Sigmoid colon (tissue), 7 donors: Measurements from ENCODE around the gene TNS1. TPM values are rescaled to one million over a fixed set of nuclear protein-coding genes. Genes with fewer than 3 reads are reported as not detected.

Source experiments
- DNase-seq: peaks from one replicate; pipeline ENCODE4 v3.0.0-alpha.2; 2019
- H3K27ac ChIP-seq, 4 donors: fragments of 200-600 bp; sonication (generic); one replicate each; pipeline ENCODE4 v1.5.1; 2016 to 2019; ENCODE audit warnings: mild to moderate bottlenecking in 1 of 4
- H3K27me3 ChIP-seq, 3 donors: fragments of 200-600 bp; sonication (generic); one replicate each; pipeline ENCODE4 v1.5.1; 2019; ENCODE audit warnings: mild to moderate bottlenecking in 1 of 3
- H3K36me3 ChIP-seq, 4 donors: fragments of 200-600 bp; sonication (generic); one replicate each; pipeline ENCODE4 v1.5.1; 2016 to 2019
- H3K4me1 ChIP-seq, 4 donors: fragments of 200-600 bp; sonication (generic); one replicate each; pipeline ENCODE4 v1.5.1; 2017 to 2019
- H3K4me3 ChIP-seq, 4 donors: fragments of 200-600 bp; sonication (generic); one replicate each; pipeline ENCODE4 v1.5.1; 2017 to 2019; ENCODE audit warnings: mild to moderate bottlenecking in 2 of 4, moderate library complexity in 1 of 4
- H3K9me3 ChIP-seq, 4 donors: fragments of 200-600 bp in 3 of 4; sonication (generic) in 3 of 4; one replicate each; pipeline versions ENCODE4 v1.5.1 to v1.6.1; 2013 to 2019
- CTCF ChIP-seq, 4 experiments: fragments of 450-650 bp in 3 of 4; fragments of 200-600 bp in 1 of 4; IDR thresholded peaks; one replicate each; pipeline ENCODE4 v1.5.1; 2016 to 2019; ENCODE audit warnings: antibody characterized with exemption in 4 of 4, mild to moderate bottlenecking in 3 of 4, moderate library complexity in 2 of 4
- EP300 ChIP-seq, 4 donors: sonication (generic); formaldehyde crosslinking; IDR thresholded peaks; one replicate each; pipeline ENCODE4 v1.6.1; 2017; ENCODE audit warnings: antibody characterized with exemption in 4 of 4
- POLR2A ChIP-seq, 2 donors: fragments of 450-650 bp; IDR thresholded peaks; one replicate each; pipeline ENCODE4 v1.6.1; 2016; ENCODE audit warnings: antibody characterized with exemption in 2 of 2, mild to moderate bottlenecking in 2 of 2, moderate library complexity in 2 of 2
- POLR2AphosphoS5 ChIP-seq, 4 donors: sonication (generic); formaldehyde crosslinking; IDR thresholded peaks; one replicate each; pipeline ENCODE4 v1.6.1; 2017; ENCODE audit warnings: antibody characterized with exemption in 4 of 4
- WGBS, 2 donors: extraction: QIAGEN DNeasy Blood & Tissue Kit; methylation state at CpG; one replicate each; pipeline ENCODE4 v1.1.7; 2013; 5-methylcytosine and 5-hydroxymethylcytosine counted together
- intact Hi-C: fragments of 100-400 bp; cut with DNase I; formaldehyde crosslinking; loops from one replicate; pipeline ENCODE4 v1.15.1; 2023
- polyA plus RNA-seq, 3 donors: library from polyadenylated mRNA; stranded (reverse); fragments of 200-250 nt; gene quantifications; one replicate each; pipeline ENCODE4 v1.2.3, GENCODE V29; 2013
- total RNA-seq, 4 donors: library from RNA; depleted of rRNA; stranded (reverse); fragments of >200 nt; gene quantifications; one replicate each; pipeline ENCODE4 v1.1.0, GENCODE V29; 2016
- donor health status: healthy with polysubstance abuse.
- donor health status: Bipolar disorder and iron deficiency.
- donor health status: healthy.

The TNS1 gene
- total and polyA plus RNA-seq, 7 donors: 3.7 to 1,607 (median 444) TPM

- Histone ChIP-seq H3K27me3 (no peaks in the 10 kb centered on the region), H3K36me3 (peaks cover 0 to 19% (median 4%) of the 10 kb centered on the region in 4 donors), H3K27ac (peak overlapping the region; percentile 94 to 98 (median 98)), H3K9me3 (no peaks in the 10 kb centered on the region), H3K4me1 (peaks cover 0 to 100% (median 100%) of the 10 kb centered on the region in 4 donors), H3K4me3 (peak overlapping the region in 2 of 4 donors; percentile 18 to 19)
- DNase-seq: peak; percentile 71
- TF ChIP-seq POLR2A (IDR thresholded peaks at IDR 0.05) (no peak), POLR2AphosphoS5 (IDR thresholded peaks at IDR 0.05) (peak in 2 of 4 donors; percentile 21 to 32), EP300 (IDR thresholded peaks at IDR 0.05) (peak in 1 of 4 donors; percentile 26)
- intact Hi-C loops: no loop called here
- 74 to 90% methylated on average over 25 of the region's 25 CpGs for WGBS, 2 donors
Observed at GRCh38 chr2:217912098-217913024, 90.4 kb downstream of the TNS1 start.

DNA sequence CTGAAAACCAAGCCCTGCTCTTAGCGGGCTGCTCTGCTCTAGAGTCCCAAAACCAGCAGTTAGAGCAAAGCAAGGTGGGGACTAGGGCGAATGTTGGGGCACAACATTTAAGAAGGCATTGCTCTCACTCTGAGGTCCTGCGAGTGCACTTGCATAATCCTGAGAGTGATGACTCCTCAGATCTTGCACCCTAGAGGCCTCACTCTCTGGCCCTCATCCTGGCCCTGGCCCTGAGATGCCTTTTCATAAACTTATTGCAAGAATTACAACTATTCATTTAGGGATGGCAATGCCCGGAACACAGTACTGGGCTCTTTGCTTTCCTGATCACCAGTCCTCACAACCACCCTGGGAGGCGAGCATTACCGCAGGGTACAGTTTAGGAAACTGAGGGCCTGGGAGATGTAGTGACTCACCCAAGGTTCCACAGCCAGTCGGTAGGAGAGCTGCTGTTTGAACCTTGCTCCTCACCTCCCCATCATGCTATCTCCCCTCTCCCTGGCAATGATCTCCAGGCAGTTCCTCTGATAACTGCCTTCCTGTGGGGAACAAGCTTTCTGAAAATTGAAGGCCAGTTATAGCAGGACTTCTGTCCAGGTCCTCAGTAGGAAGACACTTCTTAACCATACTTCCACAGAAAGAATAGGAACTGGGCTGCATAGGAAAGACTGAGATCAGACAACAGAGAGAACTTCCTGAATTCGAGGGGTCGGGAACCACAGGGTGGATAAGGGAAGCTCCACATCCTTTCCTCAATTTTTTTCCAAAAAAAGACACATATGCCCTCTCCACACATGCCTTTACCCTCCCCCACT lies 91.3 kb downstream of the TNS1 start:
- TF ChIP-seq CTCF (IDR thresholded peaks at IDR 0.05): no peak
- peak in 2 of 4 donors; percentile 22 to 33 for TF ChIP-seq POLR2AphosphoS5 (IDR thresholded peaks at IDR 0.05)
- WGBS, 2 donors: 78 to 84% methylated on average over 9 of the region's 9 CpGs
- no peaks in the 10 kb centered on the region for H3K27me3 ChIP-seq
- peak overlapping the region in 1 of 4 donors; percentile 19 for H3K4me3 ChIP-seq
- peaks cover 0 to 100% (median 100%) of the 10 kb centered on the region in 4 donors for H3K4me1 ChIP-seq
- H3K9me3 ChIP-seq: no peaks in the 10 kb centered on the region
- peaks cover 0 to 19% (median 6%) of the 10 kb centered on the region in 4 donors for H3K36me3 ChIP-seq
- intact Hi-C loops: no loop called here
- peak overlapping the region; percentile 94 to 98 (median 98) for H3K27ac ChIP-seq
- DNase-seq: peak; percentile 87

DNA sequence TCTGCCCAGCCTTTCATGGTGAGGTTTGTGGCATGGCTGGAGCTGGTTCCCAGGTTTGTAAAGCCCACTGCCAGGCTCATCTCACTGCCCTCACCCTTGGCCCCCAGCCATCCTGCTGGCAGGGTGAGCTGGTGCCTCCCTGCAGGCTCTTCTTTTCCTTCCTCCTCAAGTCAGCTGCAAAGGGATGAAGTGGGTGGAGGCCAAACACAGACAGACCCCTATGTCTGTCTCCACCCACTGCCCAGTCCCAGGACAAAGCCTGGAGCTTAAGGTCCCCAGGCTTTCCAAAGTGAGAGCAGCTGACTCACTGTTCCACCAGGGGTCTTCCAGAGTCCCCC lies 92.0 kb downstream of the TNS1 start:
- TF ChIP-seq POLR2A (IDR thresholded peaks at IDR 0.05): no peak
- no peak for TF ChIP-seq CTCF (IDR thresholded peaks at IDR 0.05)
- TF ChIP-seq POLR2AphosphoS5 (IDR thresholded peaks at IDR 0.05): no peak
- TF ChIP-seq EP300 (IDR thresholded peaks at IDR 0.05): no peak
- no peaks in the 10 kb centered on the region for H3K27me3 ChIP-seq
- peaks cover 0 to 100% (median 100%) of the 10 kb centered on the region in 4 donors for H3K4me1 ChIP-seq
- DNase-seq: peak; percentile 80
- intact Hi-C loops: no loop called here
- H3K27ac ChIP-seq: peak overlapping the region; percentile 94 to 98 (median 98)
- H3K36me3 ChIP-seq: peaks cover 0 to 19% (median 7%) of the 10 kb centered on the region in 4 donors
- no peaks in the 10 kb centered on the region for H3K9me3 ChIP-seq
- H3K4me3 ChIP-seq: no peak overlapping the region

DNA sequence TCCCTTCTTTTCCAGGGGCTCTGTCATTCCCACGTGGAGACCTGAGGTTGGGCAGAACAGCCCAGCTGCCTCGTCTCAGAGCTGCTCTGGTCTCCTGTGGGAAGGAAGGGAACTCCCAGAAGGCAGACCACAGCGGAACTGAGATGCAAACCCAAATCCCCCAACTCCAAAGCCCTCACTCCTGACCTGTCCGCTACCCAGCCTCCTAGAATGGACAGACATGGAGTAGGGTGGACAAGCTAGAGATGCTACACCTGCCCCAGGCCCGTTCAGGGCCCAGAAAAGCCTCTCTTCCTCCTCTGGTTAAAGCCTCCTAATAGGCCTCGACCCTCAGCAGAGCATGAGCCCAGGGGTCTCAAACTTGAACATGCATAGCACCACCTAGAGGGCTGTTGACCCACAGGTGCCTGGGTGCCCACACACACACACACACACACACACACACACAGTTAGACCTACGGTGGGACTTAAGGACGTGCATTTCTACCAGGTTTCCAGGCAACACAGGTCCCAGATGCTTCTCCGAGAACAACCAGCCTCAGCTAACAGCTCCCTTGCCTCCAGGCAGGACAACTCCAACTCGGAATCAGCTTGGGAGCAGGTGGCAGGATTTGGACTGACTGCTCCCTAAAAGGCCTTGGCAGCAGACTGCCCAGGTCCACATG lies 93.5 kb downstream of the TNS1 start:
- no peaks in the 10 kb centered on the region for H3K27me3 ChIP-seq
- peak overlapping the region in 1 of 4 donors; percentile 0 for H3K4me3 ChIP-seq
- no peaks in the 10 kb centered on the region for H3K9me3 ChIP-seq
- TF ChIP-seq CTCF (IDR thresholded peaks at IDR 0.05): no peak
- no peak for TF ChIP-seq EP300 (IDR thresholded peaks at IDR 0.05)
- no peak for TF ChIP-seq POLR2A (IDR thresholded peaks at IDR 0.05)
- no peak for TF ChIP-seq POLR2AphosphoS5 (IDR thresholded peaks at IDR 0.05)
- H3K36me3 ChIP-seq: peaks cover 0 to 20% (median 12%) of the 10 kb centered on the region in 4 donors
- WGBS, 2 donors: 75 to 79% methylated on average over 10 of the region's 10 CpGs
- peaks cover 0 to 100% (median 100%) of the 10 kb centered on the region in 4 donors for H3K4me1 ChIP-seq
- intact Hi-C loops: no loop called here
- no peak for DNase-seq
- peak overlapping the region; percentile 94 to 98 (median 98) for H3K27ac ChIP-seq
